HL-60 (cell line): ENCODE measurements around the gene CRY2.

Experiments used
- CTCF ChIP-seq: IDR thresholded peaks from one replicate; pipeline ENCODE4 v1.5.1; 2011; ENCODE audit warnings: low read length, control low read depth, inconsistent platforms; ENCODE audit not compliant: insufficient read depth
- GABPA ChIP-seq: IDR thresholded peaks from 2 replicates; pipeline ENCODE4 v1.6.1; 2012; ENCODE audit warnings: low read depth
- POLR2AphosphoS5 ChIP-seq: IDR thresholded peaks from 2 replicates; pipeline ENCODE4 v1.6.1; 2012; ENCODE audit warnings: low read depth
- REST ChIP-seq: IDR thresholded peaks from 2 replicates; pipeline ENCODE4 v1.6.1; 2012; ENCODE audit warnings: low read depth; ENCODE audit not compliant: insufficient replicate concordance
- SPI1 ChIP-seq: IDR thresholded peaks from 2 replicates; pipeline ENCODE4 v1.6.1; 2012; ENCODE audit warnings: low read depth, mild to moderate bottlenecking, borderline replicate concordance

GRCh38 chr11:45852712-45853101, 5.4 kb downstream of the CRY2 start:
- TF ChIP-seq CTCF (no peak), POLR2AphosphoS5 (no peak), REST (no peak), GABPA (no peak), SPI1 (no peak)
